HEK293T (cell line): ENCODE results near the gene HOXD12.

ENCODE experiments used
- CTCF ChIA-PET: fragments of 350-600 bp; formaldehyde crosslinking; extraction: SDS; loops from one replicate; lab custom pipeline; 2021; ENCODE audit warnings: antibody characterized with exemption, inconsistent platforms; lab: Yijun Ruan, JAX
- POLR2A ChIA-PET: fragments of 350-600 bp; formaldehyde crosslinking; extraction: SDS; loops from one replicate; lab custom pipeline; 2020; ENCODE audit warnings: antibody characterized with exemption, inconsistent platforms; lab: Yijun Ruan, JAX
- DNase-seq: peaks from one replicate; pipeline ENCODE4 v3.0.0; 2012; ENCODE audit warnings: mixed read lengths; ENCODE audit errors: extremely low spot score
- ARNT ChIP-seq: fragments of 450-650 bp; IDR thresholded peaks from 2 replicates; pipeline ENCODE4 v1.6.1; 2017; ENCODE audit warnings: mild to moderate bottlenecking
- BHLHE40 ChIP-seq: fragments of 450-650 bp; IDR thresholded peaks from 2 replicates; pipeline ENCODE4 v1.6.1; 2016; ENCODE audit warnings: mild to moderate bottlenecking, moderate library complexity, borderline replicate concordance
- CTBP1 ChIP-seq: fragments of 450-650 bp; IDR thresholded peaks from 2 replicates; pipeline ENCODE4 v1.6.1; 2016; ENCODE audit warnings: borderline replicate concordance
- ELF4 ChIP-seq: fragments of 450-650 bp; IDR thresholded peaks from 2 replicates; pipeline ENCODE4 v1.6.1; 2017; ENCODE audit warnings: antibody characterized with exemption
- FOXA1 ChIP-seq: fragments of 450-650 bp; IDR thresholded peaks from 2 replicates; pipeline ENCODE4 v1.6.1; 2016; ENCODE audit warnings: mild to moderate bottlenecking
- FOXK2 ChIP-seq: fragments of 450-650 bp; IDR thresholded peaks from 2 replicates; pipeline ENCODE4 v1.6.1; 2016; ENCODE audit warnings: mild to moderate bottlenecking
- FOXM1 ChIP-seq: fragments of 450-650 bp; IDR thresholded peaks from 2 replicates; pipeline ENCODE4 v1.6.1; 2017; ENCODE audit warnings: mild to moderate bottlenecking, borderline replicate concordance
- HDGF ChIP-seq: fragments of 450-650 bp; IDR thresholded peaks from 2 replicates; pipeline ENCODE4 v1.6.1; 2017; ENCODE audit warnings: antibody characterized with exemption, borderline replicate concordance
- L3MBTL2 ChIP-seq: fragments of 450-650 bp; conservative IDR thresholded peaks from 2 replicates; pipeline ENCODE4 v1.6.1; 2016; ENCODE audit warnings: mild to moderate bottlenecking
- LEF1 ChIP-seq: fragments of 450-650 bp; IDR thresholded peaks from 2 replicates; pipeline ENCODE4 v1.6.1; 2017; ENCODE audit warnings: mild to moderate bottlenecking, borderline replicate concordance
- NFRKB ChIP-seq: fragments of 450-650 bp; IDR thresholded peaks from 2 replicates; pipeline ENCODE4 v1.6.1; 2016; ENCODE audit warnings: mild to moderate bottlenecking, moderate library complexity
- PKNOX1 ChIP-seq: fragments of 450-650 bp; IDR thresholded peaks from 2 replicates; pipeline ENCODE4 v1.6.1; 2016
- SP1 ChIP-seq: fragments of 450-650 bp; IDR thresholded peaks from 2 replicates; pipeline ENCODE4 v1.6.1; 2017
- SUZ12 ChIP-seq: fragments of 450-650 bp; IDR thresholded peaks from 2 replicates; pipeline ENCODE4 v1.6.1; 2016; ENCODE audit warnings: mild to moderate bottlenecking
- TARDBP ChIP-seq: fragments of 450-650 bp; IDR thresholded peaks from 2 replicates; pipeline ENCODE4 v1.6.1; 2016
- ZNF384 ChIP-seq: fragments of 450-650 bp; IDR thresholded peaks from 2 replicates; pipeline ENCODE4 v1.6.1; 2016

Gene HOXD12

GRCh38 chr2:176138526-176138922 lies 38.9 kb downstream of the HOXD12 start:
- POLR2A ChIA-PET: interaction anchor here (1.0 to 1.2 kb wide), 2 partner anchors 8 to 37 kb away, joined by 3 to 5 read pairs; no protein-coding TSS in a partner anchor
- CTCF ChIA-PET: interaction anchor here (2.9 kb wide), 1 partner anchor 317 kb away, joined by 26 read pairs; no protein-coding TSS in a partner anchor
- TF ChIP-seq TARDBP (no peak), FOXK2 (no peak), LEF1 (no peak)
- DNase-seq: no peak

GRCh38 chr2:176138923-176139660 lies 39.5 kb downstream of the HOXD12 start:
- TF ChIP-seq HDGF (no peak), SUZ12 (no peak), FOXK2 (no peak), ARNT (no peak), SP1 (no peak), LEF1 (no peak), ZNF384 (no peak), FOXM1 (no peak), NFRKB (no peak), PKNOX1 (no peak), FOXA1 (no peak), ELF4 (no peak), CTBP1 (no peak), TARDBP (no peak), L3MBTL2 (no peak), BHLHE40 (no peak)
- no peak for DNase-seq
- ChIA-PET CTCF (interaction anchor here (0.8 to 2.9 kb wide), 6 partner anchors 12 to 512 kb away, joined by 3 to 26 read pairs (median 12); no protein-coding TSS in a partner anchor), POLR2A (interaction anchor here (1.0 to 1.2 kb wide), 3 partner anchors 8 to 498 kb away, joined by 3 to 5 read pairs (median 3); no protein-coding TSS in a partner anchor)

- ChIA-PET POLR2A (interaction anchor here (1.2 to 1.8 kb wide), 4 partner anchors 9 to 497 kb away, joined by 3 to 13 read pairs (median 5); no protein-coding TSS in a partner anchor), CTCF (interaction anchor here (0.6 to 2.9 kb wide), 26 partner anchors 8 to 1009 kb away, joined by 3 to 26 read pairs (median 4); partner anchors contain the start of gene MTX2)
- no peak for TF ChIP-seq ELF4
- TF ChIP-seq CTBP1: no peak
- TF ChIP-seq BHLHE40: no peak
- no peak for TF ChIP-seq SP1
- no peak for TF ChIP-seq ARNT
- TF ChIP-seq PKNOX1: no peak
- no peak for TF ChIP-seq FOXK2
- no peak for TF ChIP-seq FOXA1
- no peak for TF ChIP-seq NFRKB
- DNase-seq: no peak
Measured at GRCh38 chr2:176139661-176140512, 40.3 kb downstream of the HOXD12 start.

GRCh38 chr2:176140513-176141317 lies 41.1 kb downstream of the HOXD12 start:
- peak; percentile 85 for DNase-seq
- CTCF ChIA-PET: interaction anchor here (0.6 to 2.9 kb wide), 30 partner anchors 9 to 1008 kb away, joined by 3 to 26 read pairs (median 4); partner anchors contain the start of genes HOXD4 and MTX2
- POLR2A ChIA-PET: interaction anchor here (1.0 to 1.8 kb wide), 4 partner anchors 15 to 413 kb away, joined by 3 to 13 read pairs (median 4); partner anchors contain the start of gene HOXD3

GRCh38 chr2:176142281-176142680 lies 42.7 kb downstream of the HOXD12 start:
- no peak for DNase-seq
- CTCF ChIA-PET: no interaction called here
- TF ChIP-seq CTBP1 (no peak), HDGF (no peak), BHLHE40 (no peak), NFRKB (no peak), SUZ12 (no peak), FOXK2 (no peak), PKNOX1 (no peak), L3MBTL2 (no peak), ARNT (no peak)
- POLR2A ChIA-PET: no interaction called here

More at GRCh38 chr2:176140513-176141317, 41.1 kb downstream of the HOXD12 start:
- no peak for TF ChIP-seq ELF4
- 0 out of 2 replicates have a peak, but pooled peaks have one; percentile 5 for TF ChIP-seq FOXM1
- peak; percentile 96 for TF ChIP-seq L3MBTL2
- no peak for TF ChIP-seq SUZ12
